NCI-H1417 treated with DMSO at 0.1 percent for 48 hours (cell line): ENCODE results near the gene GRIP2.

ENCODE experiments used
- DNase-seq: peaks from one replicate; lab custom pipeline; 2025; lab: John Stamatoyannopoulos, UW

Gene GRIP2

DNA sequence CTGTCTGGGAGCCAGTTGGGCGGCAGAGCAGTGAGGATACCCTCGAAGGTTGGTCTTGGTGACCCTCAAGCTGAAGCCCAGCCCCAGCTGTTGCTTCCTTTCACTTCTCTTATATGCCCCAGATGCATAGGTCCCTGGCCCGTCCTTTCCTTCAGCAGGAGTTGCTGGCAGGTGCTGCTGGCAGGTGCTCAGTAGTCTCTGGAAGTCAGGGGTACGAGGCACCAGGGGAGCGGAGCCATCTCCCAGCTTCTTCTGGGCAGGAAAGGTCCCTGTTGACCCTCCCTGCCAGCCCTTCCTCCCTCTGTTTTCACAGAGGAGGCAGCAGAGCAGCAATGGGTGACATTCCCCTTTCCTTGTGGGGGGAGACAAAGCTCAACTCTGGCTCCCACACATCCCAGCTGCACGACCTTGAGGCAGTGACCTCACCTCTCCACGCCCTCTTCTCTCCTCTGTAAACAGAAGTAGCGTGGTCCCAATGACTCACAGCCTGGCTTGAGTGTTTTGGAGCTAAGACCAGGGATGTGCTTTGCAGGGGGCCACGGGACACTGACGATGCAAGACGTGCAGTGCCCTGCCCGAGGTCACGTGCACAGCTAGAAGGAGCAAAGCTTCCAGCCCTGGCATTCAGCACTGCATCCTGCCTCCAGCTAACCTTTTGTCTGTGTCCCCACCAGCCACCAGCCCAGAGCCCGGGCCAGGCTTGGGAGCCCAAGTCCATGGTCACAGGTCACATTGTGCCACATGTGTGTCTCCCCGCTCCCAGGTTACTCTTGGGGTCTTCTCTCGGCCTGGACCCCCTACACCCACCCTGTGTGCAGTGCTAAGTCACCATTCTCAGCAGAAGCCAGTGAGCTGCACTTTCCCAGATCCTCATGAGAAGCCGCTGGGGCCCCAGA lies 88.0 kb downstream of the GRIP2 start:
- DNase-seq, result no peak

DNA sequence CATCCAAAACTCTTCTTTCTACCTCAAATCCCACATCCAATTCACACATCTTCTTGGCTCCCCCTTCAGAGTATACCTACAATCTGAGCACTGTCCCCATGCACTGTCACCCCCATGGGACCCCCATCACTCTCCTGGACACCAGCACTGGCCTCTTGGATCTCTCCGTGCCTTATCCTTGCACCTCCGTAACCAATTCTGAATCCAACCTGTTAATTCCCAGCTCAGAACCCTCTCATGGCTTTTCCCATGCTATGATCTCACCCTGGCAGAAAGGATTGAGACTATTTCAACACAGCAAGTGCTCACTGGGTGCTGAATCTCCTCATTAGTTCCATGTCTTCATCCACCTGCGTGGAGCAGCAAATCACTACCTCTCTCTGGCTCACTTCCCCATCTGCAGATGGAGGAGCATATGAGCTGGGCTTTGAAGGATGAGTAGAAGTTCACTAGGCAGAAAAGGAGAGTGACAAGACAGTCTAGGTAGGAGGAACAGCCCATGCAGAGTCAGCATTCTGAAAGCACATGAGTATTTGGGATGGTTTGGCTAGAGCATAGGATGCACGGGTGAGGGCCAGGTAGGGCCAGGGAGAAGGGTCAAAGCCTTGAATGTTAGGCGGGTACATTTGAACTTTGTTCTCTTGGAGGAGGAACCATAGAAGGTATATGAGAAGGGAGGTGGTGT lies 89.1 kb downstream of the GRIP2 start:
- no peak for DNase-seq

DNA sequence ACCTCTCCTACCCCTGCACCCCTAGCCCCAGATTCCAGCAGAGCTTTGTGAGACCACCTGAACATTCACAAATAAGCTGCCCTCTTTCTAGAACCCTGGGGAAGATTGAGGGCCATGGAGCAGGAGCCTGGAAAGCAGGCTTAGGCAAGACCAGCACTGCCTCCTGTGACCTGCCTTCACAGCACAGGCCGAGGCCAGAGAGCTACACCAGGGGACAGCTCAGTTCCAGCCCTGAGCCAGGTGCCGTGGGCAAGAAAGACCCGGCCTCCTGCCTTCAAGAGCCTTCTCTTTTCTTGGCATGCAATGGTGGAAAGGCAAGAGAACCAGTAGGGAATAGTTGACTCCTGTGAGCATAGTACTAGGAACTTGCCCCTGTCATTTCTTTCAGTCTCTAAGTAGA lies 89.6 kb downstream of the GRIP2 start:
- DNase-seq, result no peak

DNA sequence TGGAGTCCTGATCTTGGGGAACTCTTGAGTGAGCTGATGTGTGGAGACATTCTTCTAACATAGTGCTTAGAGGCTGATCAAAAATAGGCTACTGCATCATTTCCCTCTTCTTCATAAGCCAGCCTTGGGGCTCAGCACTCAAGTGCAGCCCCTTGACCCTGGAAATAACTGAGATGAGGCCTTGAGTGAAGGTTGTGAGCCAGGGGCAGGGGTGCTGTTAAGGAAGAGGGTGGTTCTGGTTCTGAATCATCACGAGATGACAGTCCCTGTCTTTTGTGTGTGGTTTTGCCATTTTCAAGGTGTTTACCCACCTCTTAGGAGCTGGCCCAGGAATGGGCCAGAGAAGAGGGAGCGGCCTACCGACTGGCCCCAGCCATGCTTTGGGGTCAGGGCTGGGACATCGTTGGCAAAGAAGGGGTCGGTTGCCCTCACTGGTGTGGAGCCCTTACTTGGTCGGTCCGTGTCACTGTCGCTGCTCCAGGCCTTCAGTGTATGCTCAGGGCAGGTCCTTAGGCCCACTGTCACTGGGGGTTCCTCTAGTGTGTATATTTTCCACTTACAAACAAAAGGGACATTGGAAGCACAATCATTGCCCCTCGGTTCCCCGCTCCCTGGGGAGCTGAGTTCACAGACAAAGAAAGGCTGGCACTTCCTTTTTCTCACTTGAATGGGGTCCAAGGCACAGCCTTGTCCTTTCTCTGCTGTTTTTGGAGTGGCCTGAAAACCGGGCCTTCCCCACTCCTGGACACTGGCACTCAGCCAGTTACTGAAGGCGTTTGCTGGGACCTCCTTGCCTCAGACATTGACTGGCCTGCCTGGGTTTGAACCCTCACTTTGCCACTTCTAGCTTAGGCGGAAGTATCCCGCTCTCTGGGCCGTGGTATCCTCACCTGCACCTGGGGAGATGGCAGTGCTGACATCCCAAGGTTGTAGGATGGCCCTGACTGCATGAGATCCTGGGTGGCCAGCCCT lies 91.1 kb downstream of the GRIP2 start:
- DNase-seq, result no peak

DNA sequence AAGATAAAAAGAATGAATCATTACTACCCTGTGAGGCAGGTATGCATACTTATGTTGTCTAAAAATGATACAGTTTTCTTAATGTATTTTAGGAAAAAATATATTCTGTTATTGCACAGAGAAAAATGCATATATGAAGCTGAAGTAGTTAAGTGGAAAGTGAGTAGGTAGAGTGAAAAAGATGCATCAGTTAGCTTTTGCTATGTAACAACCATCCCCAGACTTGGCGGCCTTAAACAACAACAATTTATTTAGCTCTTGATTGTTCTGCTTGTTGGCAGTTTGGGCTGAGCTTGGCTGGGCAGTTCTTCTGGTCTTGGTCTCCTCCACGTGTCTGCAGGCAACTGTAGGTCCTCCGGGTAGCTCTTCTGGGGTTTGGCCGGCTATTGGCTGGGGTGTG lies 92.1 kb downstream of the GRIP2 start:
- DNase-seq, result no peak

DNA sequence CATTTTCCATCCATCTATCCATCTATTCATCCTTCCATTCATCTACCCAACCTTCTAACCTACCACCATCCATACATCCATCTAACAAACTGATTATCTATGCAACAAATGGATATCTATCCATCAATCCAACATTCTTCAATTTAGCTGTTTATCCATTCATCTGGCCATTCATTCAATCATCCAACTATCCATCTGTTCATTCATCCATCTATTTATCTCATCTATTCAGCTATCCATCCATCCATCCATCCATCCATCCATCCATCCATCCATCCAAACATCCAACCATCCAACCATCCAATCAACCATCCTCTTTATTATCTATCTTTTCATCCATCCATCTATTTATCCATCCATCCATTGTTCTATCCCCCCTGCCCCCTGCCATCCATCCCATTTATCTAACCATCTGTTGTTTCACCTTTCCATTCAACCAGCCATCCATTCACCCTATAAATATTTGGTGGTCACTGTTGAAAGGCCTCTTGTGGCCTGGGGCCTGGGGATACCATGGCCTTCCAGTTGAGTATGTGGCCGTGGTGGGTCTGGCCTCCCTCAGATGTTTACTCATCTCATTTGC lies 93.1 kb downstream of the GRIP2 start:
- no peak for DNase-seq

DNA sequence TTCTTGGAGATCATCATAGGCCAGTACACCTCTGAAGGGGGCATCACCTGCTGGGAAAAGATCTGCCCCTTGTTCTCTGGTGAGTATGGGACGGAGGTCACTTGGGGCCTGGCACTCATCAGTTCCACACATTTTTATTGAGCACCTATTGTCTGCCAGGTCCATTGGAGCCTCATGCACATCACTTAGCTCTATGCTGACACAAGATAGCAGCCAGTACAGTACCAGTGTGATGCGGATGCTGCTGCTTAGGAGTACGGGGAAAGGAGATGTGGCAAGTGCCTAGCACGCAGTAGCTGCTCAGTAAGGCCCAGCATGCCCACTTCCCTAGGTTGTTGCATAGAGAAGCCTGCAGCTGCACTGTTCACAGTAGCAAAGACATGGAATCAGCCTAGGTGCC lies 94.4 kb downstream of the GRIP2 start:
- DNase-seq, result no peak

DNA sequence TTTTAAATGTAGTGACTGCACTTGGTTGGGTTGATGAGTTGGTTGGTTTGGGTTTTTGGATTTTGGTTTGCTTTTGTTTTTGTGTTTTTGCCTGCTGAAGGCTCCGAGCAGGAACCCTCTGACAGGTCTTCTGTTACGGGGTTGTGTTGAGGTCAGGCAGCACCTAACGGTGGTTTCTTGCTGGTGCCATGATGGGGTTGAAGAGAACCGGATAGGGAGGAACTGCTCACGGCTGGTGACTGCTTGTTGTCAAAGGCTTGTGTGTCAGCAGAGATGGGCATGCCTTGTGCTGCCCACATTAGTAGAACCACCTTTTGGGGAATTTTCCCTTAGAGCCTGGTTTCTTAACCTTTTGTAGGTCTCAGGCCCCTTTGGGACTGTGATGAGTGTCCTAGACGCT lies 95.8 kb downstream of the GRIP2 start:
- DNase-seq, result no peak

DNA sequence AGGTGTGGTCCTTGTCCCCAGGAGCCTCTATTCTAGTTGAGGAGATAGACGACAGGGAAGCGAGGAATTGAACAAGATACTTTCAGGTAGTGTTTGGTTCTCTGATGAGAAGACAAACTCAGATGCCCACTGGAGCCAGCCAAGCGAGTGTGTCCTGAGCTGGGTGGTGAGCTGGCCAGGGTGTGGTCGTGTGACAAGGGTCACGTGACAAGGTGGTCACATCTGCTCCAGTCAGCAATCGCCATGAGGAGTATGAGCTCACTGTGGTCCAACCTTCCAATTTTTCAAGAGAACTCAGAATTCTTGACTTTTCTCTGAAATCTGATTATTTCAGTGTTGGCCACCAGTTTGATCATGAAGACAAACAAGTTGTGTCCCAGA lies 98.2 kb downstream of the GRIP2 start:
- DNase-seq, result no peak

DNA sequence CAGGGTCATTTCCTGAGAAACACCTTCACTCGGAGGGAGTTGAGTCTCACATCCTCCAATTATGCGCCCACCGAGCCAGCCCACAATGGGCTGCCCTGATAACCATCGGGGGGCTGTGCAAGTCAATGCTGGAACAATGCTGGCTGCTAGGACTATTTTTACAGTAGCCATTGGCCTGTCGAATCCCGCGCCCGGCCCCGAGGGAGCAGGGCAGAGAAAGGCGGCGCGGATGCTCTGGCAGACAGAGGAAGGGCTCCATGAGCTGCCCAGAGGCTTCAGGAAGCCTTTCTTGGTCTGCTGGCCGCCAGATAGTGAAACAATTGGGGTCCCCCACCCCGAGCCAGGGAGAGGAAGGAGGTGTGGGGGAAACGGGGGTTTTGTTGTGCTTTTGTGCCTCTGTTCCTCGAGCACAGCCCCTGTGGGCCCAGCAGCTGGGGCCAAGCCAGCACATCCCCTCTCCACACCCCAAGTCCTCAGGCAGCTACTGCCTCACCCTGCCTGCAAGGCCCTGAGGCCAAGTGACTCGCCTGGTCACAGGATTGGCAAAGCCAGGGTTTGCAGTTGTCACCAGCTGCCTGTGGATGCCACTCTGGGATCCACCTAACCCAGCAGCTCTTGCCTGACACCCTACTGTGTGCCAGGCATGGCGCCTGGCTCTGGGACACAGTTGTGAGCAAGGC lies 98.8 kb downstream of the GRIP2 start:
- no peak for DNase-seq

DNA sequence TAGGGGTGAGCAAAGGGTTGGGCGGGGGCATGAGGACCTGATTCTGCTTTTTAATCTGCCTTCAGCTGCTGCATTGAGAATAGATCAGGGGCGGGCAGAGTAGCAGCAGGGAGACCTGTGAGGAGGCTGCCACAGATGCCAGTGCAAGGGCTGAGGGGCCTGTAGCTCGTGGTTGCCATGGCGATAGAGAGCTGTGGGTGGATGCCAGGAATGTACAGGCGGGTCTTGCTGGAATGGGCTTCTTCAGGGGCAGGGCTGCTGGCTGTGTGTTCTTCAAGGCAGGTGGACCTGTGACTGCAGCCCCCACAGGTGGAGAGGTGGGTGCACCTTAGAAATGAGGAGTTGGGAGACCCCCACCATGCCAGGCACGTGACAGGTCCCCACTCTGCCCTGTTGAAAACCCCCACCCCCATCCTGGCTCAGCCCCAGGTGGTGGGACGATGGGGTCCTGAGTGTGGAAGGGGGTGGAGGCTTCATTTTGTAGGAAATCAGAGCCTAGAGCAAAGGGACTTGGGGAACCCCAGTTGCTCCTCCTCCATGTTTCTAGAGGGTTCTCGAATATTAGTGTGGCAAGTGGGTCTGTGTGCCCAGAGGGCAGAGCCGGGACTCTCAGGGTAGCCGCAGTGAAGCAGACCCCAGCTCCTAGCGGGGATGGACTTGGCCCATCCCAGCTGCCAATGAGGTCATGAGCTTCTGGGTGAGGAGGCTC lies 99.5 kb downstream of the GRIP2 start:
- DNase-seq, result no peak

DNA sequence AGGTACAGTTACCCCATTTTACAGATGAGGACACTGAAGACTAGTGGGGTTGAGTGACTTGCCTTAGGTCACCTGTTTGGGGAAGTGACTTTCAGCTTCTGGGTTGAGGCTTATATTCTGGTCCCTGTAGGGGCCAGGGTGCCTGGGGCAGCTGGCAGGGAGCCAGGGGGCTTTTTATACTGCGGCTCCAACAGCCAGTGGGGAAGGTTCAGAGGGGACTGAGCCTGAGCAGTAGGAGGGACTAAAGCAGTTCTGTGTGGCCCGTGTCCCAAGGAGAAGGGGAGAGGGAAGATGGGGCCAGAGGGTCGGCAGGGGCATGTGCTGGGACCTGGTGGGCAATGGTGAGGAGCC lies 100.0 kb downstream of the GRIP2 start:
- no peak for DNase-seq

DNA sequence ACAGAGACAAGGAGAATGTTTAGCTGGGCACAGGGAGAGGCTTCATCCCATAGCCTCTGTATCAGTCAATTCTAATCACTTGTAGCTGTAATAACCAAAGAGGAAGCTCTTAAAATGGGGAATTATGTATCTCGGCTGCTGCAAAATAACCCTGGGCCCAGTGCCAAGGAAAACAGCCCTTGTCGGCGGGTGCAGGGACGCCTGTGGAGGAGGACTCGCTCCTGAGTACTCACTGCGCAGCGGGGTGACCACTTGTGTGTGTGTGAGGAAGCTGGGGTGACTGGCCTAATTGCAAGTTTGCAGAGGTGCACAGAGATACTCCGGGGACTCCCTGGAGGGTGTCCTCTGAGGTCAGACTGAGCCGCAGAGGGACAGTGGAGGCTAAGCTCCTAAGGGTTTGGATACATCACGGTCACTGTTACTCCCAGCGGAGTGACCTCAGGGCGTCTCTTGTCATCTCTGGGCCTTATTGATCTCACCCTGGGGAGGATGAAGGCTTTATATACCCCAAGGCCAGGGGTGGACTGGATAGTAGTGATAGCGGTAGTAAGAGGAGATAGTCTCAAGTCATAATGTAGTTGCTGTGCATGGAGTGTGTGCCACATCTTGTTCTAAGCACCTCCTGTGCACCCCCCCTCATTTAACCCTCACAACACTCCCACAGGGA lies 100.5 kb downstream of the GRIP2 start:
- DNase-seq, result peak; percentile 78
